Measurements from ENCODE around the gene RNF186.

DNA sequence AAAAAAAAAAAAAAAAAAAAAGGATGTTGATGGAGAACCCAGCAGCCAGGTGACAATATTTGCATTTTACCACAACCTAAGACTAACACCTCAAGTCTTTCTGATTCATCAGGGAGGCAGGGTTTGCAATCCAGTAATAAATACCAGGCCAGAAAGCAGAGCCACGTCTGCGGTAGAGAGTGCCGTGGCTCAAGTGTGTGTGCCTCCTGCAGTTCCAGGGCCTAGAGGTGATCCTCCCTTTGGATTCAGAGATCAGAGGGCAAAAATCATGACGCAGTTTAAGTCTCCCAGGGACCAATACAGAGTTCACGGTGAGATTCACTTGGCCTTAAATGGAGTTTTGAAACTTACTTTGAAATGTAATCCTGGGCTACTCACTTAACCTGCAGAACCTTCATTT, 50.2 kb downstream of the RNF186 start:
- no peak for TF ChIP-seq CTCF (IDR thresholded peaks at IDR 0.05; ENCODE audit: insufficient read depth, low read length)
- TF ChIP-seq REST (IDR thresholded peaks at IDR 0.05; ENCODE audit: insufficient replicate concordance, low read depth): no peak
- no peak for TF ChIP-seq POLR2AphosphoS5 (IDR thresholded peaks at IDR 0.05; ENCODE audit: low read depth)
- no peak for TF ChIP-seq GABPA (IDR thresholded peaks at IDR 0.05; ENCODE audit: low read depth)
- no peak for TF ChIP-seq SPI1 (IDR thresholded peaks at IDR 0.05; ENCODE audit: borderline replicate concordance, low read depth)

Data from HL-60 (cell line).